Right ventricle myocardium superior (tissue), 1 donor: Measurements from ENCODE around the gene SLC29A4. TPM values are rescaled to one million over a fixed set of nuclear protein-coding genes. Genes with fewer than 3 reads are reported as not detected.
"Not testable (repeated sequence)": the region's sequence is repeated elsewhere in the genome, so short reads cannot be mapped to it uniquely, and the experiment has no call there.

Source experiments
- ATAC-seq: fragments of 200-7000 bp; cut with Tn5 transposase; one replicate; pipeline ENCODE4 v1.9.1; 2020; ENCODE audit warnings: mild to moderate bottlenecking; ENCODE audit not compliant: poor library complexity
- DNase-seq: peaks from one replicate; pipeline ENCODE4 v3.0.0-alpha.2; 2020
- intact Hi-C: fragments of 100-400 bp; cut with DNase I; formaldehyde crosslinking; loops from one replicate; pipeline ENCODE4 v1.11.2; 2022
- total RNA-seq: library from RNA; stranded (reverse); fragmentation: NEBNext Ultra II Directional; extraction: Animal tissue kit (Norgen Biotek cat#: 25700); gene quantifications from one replicate; pipeline ENCODE4 v1.2.1, GENCODE V29; 2021
- donor health status: DM: no; HTN: yes; CAD: no; lungs with severe emphysema.

The SLC29A4 gene
- total RNA-seq, 1 donor from 2014 or later, result 3.9 TPM

DNA sequence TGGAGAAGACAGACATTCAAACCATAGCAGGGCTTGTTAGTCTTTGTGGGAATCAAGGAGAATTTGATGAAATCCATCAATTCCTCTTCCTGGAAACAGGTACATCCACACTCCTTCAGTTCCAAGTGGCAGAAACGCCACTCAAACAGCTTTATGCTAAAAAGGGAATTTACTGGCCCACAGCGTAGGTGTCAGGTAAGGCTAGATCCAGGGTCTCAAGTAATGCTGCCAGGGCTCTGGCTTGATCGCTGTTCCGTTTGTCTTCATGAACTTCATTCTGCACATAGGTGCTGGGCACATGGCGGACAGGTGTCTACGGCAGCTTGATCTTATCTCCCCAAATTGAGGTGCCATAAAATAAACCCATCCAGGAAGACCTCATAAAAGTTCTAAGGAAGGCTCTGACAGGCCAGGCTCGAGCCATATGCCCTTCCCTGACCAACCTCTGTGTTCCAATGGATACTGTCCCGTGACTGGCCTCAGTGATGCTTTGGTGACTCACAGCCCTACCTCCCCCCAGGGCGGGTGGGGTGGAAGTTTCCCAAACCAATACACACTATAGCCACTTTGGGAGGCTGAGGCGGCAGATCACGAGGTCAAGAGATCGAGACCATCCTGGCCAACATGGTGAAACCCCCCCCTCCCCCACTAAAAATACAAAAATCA lies 12.6 kb upstream of the SLC29A4 start:
- DNase-seq, intact Hi-C loops, ATAC-seq: not testable (repeated sequence)

DNA sequence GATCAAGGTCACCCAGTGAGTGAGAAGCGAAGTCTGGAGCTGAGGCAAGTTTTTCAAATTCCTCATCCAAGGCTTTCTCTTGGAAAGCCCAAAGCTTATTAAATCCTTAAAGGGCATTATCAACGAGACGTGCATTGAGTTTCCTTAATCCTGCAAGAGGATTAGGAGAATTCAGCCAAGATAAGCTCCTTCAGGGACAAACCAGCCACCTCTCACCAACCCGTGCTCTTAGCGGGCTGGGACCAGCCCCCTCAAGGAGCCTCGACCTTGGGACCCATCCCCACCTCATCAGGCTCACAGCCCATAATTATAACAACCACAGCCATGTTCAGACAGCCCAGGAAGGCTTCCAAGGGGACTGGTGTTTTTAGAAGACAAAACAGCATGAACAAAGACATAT lies 12.0 kb upstream of the SLC29A4 start:
- no peak for DNase-seq
- ATAC-seq, result no peak
- intact Hi-C loops, result no loop called here

DNA sequence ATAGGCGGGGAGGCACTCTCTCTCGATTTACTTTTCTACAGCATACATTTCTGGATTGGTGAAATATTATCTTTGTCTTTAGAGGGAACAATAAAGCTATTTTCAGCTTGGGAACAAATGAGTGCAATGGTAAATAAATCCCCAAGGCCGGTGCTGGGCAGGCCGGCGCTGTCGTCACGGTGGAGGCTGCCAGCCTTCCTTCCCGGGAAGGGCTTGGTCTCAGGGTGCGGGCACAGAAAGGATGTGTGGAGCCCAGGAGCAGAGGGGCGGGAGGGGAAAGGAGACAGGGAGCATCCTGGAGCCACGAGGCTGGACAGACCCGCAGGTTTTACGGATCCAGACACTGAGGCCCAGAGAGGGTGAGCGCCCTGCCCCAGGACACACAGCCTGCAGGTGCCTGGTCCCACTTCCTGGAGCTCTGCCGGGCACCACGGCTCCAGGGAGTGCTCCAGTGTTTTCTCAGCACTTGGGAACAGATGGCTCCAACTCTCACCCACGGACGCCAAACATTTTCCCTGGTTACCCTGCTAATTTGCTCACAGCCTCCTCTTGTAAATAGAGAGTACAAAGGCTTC lies 8.8 kb upstream of the SLC29A4 start:
- ATAC-seq, intact Hi-C loops, DNase-seq: not testable (repeated sequence)

DNA sequence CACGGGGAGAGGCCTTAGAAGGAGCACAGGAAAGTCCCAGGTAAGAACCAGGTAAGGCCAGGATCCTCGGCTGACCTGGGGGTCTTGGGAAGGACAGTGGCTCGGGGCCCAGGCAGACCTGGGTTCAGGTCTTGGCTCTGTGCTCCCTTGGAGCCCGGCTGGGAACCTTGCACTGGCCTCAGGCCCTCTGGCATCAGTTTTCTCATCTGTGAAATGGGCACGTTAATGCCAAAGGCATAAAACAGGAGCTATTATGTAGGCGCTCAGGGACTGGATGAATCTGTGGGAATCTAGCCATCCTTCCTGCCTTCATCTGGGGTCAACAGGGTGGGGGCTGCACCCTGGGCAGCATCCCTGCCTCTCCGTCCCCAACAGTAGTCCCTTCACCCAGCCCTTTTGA lies 8.3 kb upstream of the SLC29A4 start:
- DNase-seq, result no peak
- intact Hi-C loops, result no loop called here

DNA sequence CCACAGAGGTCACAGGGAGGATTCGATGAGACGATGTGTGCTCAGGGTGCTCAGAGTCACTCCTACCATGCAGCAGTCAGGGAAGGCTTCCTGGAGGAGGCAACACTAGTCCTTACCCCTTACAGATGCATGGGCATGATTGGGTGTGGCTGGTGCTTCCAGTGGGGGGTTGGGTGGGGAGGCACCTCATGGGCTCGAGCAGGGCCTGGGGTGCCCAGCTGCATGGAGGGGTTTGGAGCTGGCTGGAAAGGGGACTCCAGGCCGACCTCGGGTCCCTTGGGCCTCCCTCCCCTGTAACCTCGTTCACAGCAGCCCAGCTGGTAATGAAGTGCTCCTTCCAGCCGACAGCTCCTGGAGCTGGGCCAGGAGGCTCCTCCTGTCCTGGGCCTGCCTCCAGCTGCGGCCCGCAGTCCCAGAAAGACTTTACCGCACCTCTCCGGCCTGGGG lies 7.7 kb upstream of the SLC29A4 start:
- intact Hi-C loops, result not testable (repeated sequence)
- ATAC-seq, result peak; percentile 89

More for the DNA sequence above, 8.3 kb upstream of the SLC29A4 start:
- no peak for ATAC-seq

DNA sequence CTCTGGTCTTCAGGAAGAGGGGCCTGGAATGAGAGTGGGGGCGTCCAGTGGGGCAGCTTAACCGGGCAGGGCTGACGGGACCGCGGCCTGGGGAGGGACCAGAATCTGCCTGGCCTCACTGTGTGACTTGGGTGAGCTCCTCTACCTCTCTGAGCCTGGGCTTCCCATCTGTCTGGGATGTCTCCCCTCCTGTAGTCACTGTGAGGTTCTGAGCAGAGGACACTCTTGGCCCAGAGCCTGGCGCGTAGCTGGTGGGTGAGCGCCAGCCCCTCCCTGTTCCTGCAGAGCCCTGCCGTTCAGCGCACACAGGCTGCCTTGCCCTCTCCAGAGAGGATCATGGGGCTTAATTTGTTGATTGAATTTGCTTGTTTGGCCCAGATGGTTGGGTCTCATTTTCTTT lies 7.2 kb upstream of the SLC29A4 start:
- intact Hi-C loops, result not testable (repeated sequence)
- peak; percentile 58 for DNase-seq
- peak; percentile 72 for ATAC-seq

More for the DNA sequence above, 7.7 kb upstream of the SLC29A4 start:
- DNase-seq, result peak; percentile 70

DNA sequence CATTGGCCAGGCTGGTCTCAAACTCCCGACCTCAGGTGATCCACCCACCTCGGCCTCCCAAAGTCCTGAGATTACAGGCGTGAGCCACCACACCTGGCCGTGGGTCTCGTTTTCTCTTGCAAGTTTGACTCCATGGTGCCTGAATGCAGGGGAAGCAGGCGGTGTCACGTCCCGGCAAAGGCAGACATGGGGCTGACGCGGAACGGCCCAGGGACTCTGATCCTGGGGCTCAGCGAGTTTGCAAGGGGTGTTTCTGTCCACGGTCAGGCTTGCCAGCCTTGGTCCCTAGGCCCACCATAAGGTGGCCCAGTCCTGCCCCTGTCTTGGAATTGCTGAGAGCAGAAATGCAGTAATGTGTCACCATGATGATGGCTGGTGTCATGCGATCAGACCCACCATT lies 6.6 kb upstream of the SLC29A4 start:
- DNase-seq, ATAC-seq, intact Hi-C loops: not testable (repeated sequence)

DNA sequence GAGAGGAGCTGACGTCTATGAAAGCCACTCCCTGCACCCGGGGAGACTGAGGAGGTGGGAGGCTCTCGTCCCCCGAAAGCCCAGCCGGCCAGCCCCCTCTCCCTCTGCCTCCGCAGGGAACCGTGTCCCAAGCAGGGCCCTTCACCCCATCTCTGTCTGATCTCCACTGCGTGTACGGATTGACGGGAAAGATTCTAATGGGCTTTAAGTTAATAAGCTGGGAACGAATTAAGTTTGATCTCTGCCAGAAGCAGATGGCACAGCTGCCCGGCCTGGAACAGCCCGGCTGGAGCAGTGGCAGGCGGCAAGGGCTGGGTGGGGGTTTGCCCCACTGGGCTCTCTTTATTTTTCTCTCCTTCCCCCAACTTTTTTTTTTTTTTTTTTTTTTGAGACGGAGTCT lies 6.1 kb upstream of the SLC29A4 start:
- intact Hi-C loops, result no loop called here
- DNase-seq (no peak), ATAC-seq (no peak)

DNA sequence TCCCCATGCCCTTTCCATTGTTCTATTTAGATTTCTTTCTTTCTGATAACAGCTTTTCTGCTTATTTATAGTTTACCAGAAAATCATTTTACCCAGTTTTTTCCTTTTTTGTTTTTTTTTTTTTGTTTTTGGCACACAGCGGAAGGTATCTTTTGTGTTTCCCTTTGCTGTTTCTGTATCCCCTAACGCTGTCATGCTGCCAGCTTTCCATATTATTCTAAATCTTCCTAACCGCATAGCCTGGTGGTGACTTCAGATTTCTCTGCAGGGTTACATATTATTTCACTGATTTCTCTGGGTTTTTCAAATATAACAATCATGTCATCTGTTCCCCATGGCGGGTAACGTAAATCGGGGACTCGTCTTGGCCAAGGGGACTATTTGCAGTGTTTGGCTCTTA lies 4.0 kb upstream of the SLC29A4 start:
- intact Hi-C loops, result no loop called here
- ATAC-seq (no peak), DNase-seq (no peak)

DNA sequence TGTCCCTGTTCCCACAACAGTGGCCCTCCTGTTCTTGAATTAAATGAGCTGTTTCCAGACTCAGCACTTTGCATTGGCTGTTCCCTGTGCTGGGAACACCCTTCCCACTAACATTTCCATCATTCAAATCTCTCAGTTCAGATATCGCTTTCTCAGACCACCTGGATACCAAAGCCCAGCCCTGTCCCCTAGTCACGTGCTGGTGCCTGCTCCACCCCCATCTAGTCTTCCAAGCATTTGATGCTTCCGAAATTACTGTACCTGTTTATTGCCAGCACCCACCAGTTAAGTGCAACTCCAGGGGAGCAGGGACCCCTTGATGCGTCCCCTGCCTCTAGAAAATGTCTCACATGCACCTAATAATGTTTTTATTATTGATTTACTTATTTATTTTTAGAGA lies 3.0 kb upstream of the SLC29A4 start:
- intact Hi-C loops, result no loop called here
- no peak for ATAC-seq
- no peak for DNase-seq

DNA sequence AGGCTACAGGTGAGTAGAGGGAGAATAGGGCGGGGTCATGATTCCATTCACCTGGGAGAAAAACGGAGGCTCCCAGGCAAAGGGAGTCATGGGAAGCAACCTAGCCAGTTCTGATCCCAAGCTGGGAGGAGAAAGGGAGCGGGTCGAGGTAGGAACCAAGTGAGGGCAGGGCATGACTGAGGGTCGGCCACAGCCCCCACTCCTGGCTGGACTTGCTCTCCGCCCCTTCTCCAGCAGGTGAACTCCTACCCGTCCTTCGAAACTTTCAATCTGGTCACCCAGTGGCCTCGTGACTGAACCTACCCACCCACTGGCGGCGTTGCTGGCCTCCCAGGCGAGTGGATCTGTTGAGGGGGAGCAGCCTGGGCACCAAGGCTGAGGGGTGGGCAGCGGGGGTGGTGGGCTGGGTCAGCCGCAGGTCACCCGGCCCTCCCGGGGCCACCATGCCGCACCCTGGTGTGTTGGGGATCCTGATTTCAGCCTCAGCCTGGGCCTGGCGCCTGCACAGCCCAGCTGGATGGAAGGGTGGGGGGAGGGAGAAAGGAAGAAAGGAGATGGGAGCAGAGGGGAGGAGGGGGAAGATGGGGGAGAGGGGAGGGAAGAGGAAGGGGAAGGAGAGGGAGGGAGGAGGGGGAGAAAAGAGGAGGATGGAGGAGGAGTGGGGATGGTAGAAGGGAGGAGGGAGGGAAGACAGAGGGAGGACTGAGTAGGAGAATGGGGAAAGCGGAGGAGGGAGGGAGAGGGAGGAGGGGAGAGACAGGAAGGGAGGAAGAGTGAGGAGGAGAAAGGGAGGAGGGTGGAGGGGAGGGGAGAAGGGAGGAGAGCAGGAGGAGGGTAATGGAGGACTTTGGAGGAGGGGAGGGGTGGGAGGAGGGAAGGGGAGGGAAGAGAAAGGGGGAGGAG lies 894 bp upstream of the SLC29A4 start:
- ATAC-seq, intact Hi-C loops, DNase-seq: not testable (repeated sequence)

DNA sequence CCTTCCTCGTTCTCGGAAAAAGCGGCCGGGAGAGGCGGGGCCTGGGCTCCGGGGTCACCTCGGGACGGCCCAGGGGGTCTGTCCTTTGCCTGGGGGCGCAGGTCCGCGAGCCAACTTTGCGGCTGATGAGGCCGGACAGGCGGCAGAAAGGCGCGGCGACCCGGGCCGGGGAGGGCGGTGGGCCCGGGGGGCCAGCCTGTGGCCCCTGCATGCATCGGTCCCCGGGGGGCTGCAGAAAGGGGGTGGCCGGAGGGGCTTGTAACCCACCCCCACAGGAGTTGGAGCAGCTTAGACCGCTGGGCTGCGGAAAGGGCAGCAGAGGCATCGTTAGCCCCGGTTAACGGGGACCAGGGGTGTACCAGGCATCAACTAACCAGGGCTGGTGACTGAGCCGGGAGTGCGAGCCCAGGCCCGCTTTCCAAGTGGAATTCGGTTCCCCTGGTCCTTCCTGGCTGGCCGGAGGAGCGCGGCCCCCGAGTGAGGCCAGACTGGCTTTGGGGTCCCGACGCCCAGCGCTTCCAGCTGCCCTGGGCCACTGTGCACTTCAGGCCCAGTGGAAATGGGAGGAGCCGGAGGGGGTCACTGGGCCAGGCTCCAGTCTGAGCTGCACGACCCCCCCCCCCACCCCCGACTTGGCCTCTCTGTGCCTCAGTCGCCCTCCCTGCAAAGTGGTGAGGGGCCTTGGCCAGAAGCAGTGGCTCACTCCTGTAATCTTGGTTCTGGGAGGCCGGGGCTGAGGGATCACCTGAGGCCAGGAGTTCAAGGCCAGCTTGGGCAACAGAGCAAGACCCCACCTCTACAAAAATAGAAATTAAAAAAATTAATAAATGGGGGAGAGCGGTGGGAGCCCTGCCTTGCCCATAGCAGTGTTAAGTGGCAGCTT lies 919 bp downstream of the SLC29A4 start:
- ATAC-seq, result peak; percentile 60
- DNase-seq, result no peak
- intact Hi-C loops, result no loop called here

DNA sequence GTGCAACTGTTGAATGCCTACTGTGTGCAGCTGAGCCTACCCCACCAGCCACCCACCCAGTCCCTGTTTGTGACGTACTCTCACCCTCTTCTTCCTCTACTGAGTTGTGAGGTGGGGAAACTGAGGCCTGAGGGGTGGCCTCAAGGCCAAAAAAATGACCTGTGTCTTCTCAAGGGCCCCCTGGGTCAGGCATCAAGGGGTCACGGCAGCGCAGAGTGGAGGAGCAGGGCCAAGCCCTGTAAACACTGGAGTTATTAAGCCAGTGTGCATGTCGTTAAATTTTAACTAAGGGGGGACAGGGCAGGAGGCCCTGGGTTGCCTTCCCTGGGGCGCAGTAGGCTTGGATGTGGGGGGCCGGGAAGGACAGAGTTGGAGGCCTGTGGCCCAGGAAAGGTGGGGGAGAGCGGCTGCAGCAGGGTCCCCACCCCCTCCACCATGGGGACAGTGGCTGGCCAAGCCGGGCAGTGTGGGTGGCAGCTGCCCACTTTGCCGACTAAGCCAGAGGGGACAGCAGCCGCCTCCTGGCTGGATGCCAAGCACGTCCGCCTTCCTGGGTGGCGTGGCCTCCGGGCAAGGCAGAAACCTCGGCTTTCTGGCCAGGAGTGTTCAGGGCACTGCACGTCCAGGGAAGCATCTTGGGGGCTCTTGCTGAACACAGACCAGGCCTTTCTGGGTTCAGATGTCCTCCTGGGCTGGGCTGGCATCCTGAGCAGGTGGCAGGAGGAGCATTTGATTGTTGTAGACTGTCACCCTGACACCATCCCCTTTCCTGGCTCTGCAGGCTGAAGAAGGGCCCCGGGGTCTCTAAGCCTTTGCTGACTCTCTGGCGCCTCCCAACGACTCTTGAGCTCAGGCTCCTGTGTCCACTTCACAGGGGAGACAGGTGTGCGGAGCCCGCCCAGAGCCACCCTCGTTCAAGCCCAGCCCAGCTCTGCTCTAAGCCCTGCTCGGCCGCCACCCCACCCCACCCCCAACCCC lies 1.9 kb downstream of the SLC29A4 start:
- intact Hi-C loops, result no loop called here
- ATAC-seq (peak; percentile 16), DNase-seq (no peak)

DNA sequence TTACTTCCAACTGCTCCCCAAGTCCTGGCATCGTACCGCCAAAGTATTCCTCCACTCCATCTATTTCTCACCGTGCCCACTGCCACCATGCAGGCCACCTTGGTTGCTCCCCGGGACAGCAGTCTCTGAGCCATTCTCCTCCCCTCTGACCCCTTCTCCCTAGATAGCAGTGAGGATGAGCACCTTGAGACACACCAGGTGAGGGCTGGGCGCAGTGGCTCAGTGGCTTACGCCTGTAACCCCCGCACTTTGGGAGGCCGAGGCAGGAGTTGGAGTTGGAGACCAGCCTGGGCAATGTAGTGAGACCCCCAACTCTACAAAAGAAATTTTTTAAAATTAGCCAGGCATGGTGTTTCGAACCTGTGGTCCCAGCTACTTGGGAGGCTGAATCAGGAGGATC lies 4.2 kb downstream of the SLC29A4 start:
- DNase-seq, result no peak
- intact Hi-C loops, result no loop called here
- no peak for ATAC-seq

DNA sequence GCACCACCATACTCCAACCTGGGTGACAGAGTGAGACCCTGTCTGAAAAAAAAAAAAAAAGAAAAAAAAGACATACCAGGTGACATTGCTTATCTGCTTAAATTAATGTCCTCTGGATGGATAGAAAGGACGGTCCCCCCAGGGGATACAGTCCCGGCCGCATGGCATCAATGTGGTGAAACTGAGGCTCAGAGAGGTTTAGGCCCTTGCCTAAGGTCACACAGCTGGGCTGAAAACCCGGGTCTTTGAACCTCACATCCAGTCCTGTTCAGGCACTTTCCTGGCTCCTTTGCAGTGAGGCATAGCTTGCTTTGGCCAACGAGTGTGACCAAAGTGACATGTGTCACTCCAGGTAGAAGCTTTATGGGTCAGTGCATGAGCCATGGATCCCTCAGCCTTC lies 4.6 kb downstream of the SLC29A4 start:
- DNase-seq, intact Hi-C loops, ATAC-seq: not testable (repeated sequence)

DNA sequence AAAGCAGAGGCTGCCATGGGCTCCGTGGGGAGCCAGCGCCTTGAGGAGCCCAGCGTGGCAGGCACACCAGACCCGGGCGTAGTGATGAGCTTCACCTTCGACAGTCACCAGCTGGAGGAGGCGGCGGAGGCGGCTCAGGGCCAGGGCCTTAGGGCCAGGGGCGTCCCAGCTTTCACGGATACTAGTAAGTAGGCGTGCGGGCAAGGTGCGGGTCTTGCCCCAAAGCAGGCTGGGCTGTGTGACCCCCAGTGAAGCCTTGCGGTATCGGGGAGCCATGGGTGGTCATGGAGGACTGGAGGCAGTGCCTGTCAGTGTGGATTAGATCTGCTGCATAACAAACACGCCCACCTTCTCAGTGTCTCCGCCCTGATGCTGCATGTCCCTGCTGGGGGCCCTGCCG lies 5.1 kb downstream of the SLC29A4 start:
- DNase-seq (no peak), ATAC-seq (no peak)
- intact Hi-C loops, result no loop called here

DNA sequence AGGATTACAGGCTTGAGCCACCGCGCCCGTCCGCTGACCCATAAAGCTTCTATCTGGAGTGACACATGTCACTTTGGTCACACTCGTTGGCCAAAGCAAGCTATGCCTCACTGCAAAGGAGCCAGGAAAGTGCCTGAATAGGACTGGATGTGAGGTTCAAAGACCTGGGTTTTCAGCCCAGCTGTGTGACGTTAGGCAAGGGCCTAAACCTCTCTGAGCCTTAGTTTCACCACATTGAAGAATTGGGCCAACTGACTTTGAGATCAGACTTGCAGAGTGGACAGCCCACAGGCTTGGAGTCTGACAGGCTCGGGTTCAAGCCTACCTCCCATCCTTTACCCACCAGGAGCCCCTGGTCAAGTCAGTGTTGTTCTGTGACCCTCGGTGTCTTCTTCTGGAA lies 5.8 kb downstream of the SLC29A4 start:
- intact Hi-C loops, DNase-seq, ATAC-seq: not testable (repeated sequence)
